Ascending aorta (tissue), 2 donors: ENCODE data around the gene CDAN1. TPM values are rescaled to one million over a fixed set of nuclear protein-coding genes. Genes with fewer than 3 reads are reported as not detected.

Experiments used
- DNase-seq, 2 donors: peaks; one replicate each; pipeline ENCODE4 v3.0.0-alpha.2; 2019; ENCODE audit warnings: low spot score in 2 of 2
- H3K27ac ChIP-seq, 2 donors: fragments of 200-600 bp; sonication (generic); one replicate each; pipeline ENCODE4 v1.5.1; 2016 to 2017; ENCODE audit warnings: mild to moderate bottlenecking in 1 of 2
- H3K27me3 ChIP-seq: fragments of 200-600 bp; sonication (generic); one replicate; pipeline ENCODE4 v1.5.1; 2017
- H3K36me3 ChIP-seq, 2 donors: fragments of 200-600 bp; sonication (generic); one replicate each; pipeline ENCODE4 v1.5.1; 2016
- H3K4me1 ChIP-seq, 2 donors: fragments of 200-600 bp; sonication (generic); one replicate each; pipeline ENCODE4 v1.5.1; 2016 to 2017; ENCODE audit warnings: mild to moderate bottlenecking in 1 of 2
- H3K4me3 ChIP-seq, 2 donors: fragments of 200-600 bp; sonication (generic); one replicate each; pipeline ENCODE4 v1.5.1; 2016 to 2017; ENCODE audit warnings: mild to moderate bottlenecking in 1 of 2
- H3K9me3 ChIP-seq, 2 donors: fragments of 200-600 bp; sonication (generic); one replicate each; pipeline ENCODE4 v1.5.1; 2016
- intact Hi-C: fragments of 100-400 bp; cut with DNase I; formaldehyde crosslinking; loops from one replicate; pipeline ENCODE4 v1.15.1; 2023
- total RNA-seq: library from RNA; depleted of rRNA; stranded (reverse); fragments of >200 nt; gene quantifications from one replicate; pipeline ENCODE4 v1.1.0, GENCODE V29; 2016
- TF ChIP-seq, protein P1 (sequence below), 3 experiments: fragments of 200-600 bp in 2 of 3; fragments of 450-650 bp in 1 of 3; sonication (generic) in 2 of 3; IDR thresholded peaks; one replicate each; pipeline ENCODE4 v1.5.1; 2016 to 2019; ENCODE audit warnings: antibody characterized with exemption in 3 of 3, mild to moderate bottlenecking in 1 of 3, moderate library complexity in 1 of 3

Gene CDAN1
- total RNA-seq, 1 donor from 2014 or later: 16.2 TPM

- peaks cover 9 to 20% of the 10 kb centered on the region in 2 donors for H3K4me1 ChIP-seq
- TF ChIP-seq, protein P1, sequence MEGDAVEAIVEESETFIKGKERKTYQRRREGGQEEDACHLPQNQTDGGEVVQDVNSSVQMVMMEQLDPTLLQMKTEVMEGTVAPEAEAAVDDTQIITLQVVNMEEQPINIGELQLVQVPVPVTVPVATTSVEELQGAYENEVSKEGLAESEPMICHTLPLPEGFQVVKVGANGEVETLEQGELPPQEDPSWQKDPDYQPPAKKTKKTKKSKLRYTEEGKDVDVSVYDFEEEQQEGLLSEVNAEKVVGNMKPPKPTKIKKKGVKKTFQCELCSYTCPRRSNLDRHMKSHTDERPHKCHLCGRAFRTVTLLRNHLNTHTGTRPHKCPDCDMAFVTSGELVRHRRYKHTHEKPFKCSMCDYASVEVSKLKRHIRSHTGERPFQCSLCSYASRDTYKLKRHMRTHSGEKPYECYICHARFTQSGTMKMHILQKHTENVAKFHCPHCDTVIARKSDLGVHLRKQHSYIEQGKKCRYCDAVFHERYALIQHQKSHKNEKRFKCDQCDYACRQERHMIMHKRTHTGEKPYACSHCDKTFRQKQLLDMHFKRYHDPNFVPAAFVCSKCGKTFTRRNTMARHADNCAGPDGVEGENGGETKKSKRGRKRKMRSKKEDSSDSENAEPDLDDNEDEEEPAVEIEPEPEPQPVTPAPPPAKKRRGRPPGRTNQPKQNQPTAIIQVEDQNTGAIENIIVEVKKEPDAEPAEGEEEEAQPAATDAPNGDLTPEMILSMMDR (IDR thresholded peaks at IDR 0.05): no peak
- H3K36me3 ChIP-seq: peaks cover 44 to 70% of the 10 kb centered on the region in 2 donors
- no peaks in the 10 kb centered on the region for H3K9me3 ChIP-seq
- no peak overlapping the region for H3K27ac ChIP-seq
- intact Hi-C loops: no loop called here
- H3K27me3 ChIP-seq: no peaks in the 10 kb centered on the region
- DNase-seq: no peak
- H3K4me3 ChIP-seq: no peak overlapping the region
Measured at GRCh38 chr15:42733027-42733426, 3.9 kb downstream of the CDAN1 start.

DNA sequence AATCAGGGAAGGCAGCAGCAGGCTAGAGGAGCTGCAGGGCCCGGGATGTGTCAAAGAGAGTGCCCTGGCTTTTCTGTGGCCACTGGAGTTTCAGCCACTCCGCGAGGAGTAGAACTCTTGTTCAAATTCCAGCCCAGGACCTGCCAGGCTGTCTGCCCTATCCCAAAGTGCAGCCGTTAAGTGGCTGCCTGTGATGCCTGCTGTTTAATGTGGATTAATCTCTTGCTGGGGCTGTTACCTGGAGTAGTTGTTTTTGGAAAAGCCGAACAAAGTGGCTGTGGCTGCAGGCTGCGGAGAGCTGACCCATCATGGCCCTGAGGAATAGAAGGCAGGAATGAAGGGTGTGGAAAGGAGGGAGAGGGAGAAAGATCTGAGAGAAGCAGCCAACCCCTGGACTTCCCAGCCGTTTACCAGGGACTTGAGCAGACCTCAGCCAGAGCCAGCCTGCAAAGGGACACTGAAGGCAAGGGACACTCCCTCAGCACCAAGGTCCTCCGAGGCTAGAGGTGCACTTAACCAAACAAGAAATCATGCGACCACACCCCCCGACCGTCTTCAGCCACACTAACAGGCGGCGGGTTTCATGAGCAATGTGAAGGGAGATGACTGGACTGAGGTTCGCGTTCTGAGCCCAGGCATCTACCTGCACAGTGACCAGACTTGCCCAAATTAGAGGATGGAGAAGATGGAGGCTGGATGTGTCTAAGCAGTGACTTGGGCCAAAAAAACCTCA, 4.7 kb downstream of the CDAN1 start:
- H3K36me3 ChIP-seq: peaks cover 51 to 78% of the 10 kb centered on the region in 2 donors
- peaks cover 9 to 15% of the 10 kb centered on the region in 2 donors for H3K4me1 ChIP-seq
- no peak for DNase-seq
- H3K4me3 ChIP-seq: no peak overlapping the region
- H3K27ac ChIP-seq: no peak overlapping the region
- no peaks in the 10 kb centered on the region for H3K9me3 ChIP-seq
- intact Hi-C loops: no loop called here
- no peaks in the 10 kb centered on the region for H3K27me3 ChIP-seq
- TF ChIP-seq, protein P1 (IDR thresholded peaks at IDR 0.05): no peak

- H3K4me1 ChIP-seq: peaks cover 9 to 14% of the 10 kb centered on the region in 2 donors
- no peak overlapping the region for H3K27ac ChIP-seq
- intact Hi-C loops: no loop called here
Measured at GRCh38 chr15:42731461-42731860, 5.5 kb downstream of the CDAN1 start.

DNA sequence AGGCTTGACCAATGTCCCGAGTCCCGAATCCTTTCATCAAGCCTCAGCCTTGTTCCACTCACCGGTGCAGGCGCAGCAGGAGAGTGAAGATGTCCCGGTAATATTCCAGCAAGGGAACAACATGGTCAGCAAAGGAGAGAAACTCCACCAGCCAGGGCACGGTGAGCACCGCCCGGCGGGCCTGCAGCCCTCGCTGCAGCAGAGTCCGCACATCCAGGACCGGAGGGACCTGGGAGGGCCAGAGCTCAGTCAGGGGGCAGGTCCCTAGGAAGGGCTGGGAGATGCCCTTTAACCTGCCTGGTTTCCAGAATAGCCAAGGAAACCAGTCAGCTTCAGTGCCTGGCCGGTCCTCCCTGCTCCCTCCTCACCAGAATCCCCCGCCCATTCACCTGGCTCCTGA, 6.4 kb downstream of the CDAN1 start:
- no peaks in the 10 kb centered on the region for H3K9me3 ChIP-seq
- peaks cover 65 to 94% of the 10 kb centered on the region in 2 donors for H3K36me3 ChIP-seq
- intact Hi-C loops: no loop called here
- H3K27ac ChIP-seq: no peak overlapping the region
- H3K4me3 ChIP-seq: no peak overlapping the region
- TF ChIP-seq, protein P1 (IDR thresholded peaks at IDR 0.05): no peak
- no peaks in the 10 kb centered on the region for H3K27me3 ChIP-seq
- peaks cover 4 to 7% of the 10 kb centered on the region in 2 donors for H3K4me1 ChIP-seq
- DNase-seq: no peak

More at GRCh38 chr15:42731461-42731860, 5.5 kb downstream of the CDAN1 start:
- no peaks in the 10 kb centered on the region for H3K9me3 ChIP-seq
- DNase-seq: no peak
- H3K4me3 ChIP-seq: no peak overlapping the region
- peaks cover 57 to 86% of the 10 kb centered on the region in 2 donors for H3K36me3 ChIP-seq
- TF ChIP-seq, protein P1 (IDR thresholded peaks at IDR 0.05): no peak
- no peaks in the 10 kb centered on the region for H3K27me3 ChIP-seq

GRCh38 chr15:42730135-42730534, 6.8 kb downstream of the CDAN1 start:
- Histone ChIP-seq H3K27ac (no peak overlapping the region), H3K27me3 (no peaks in the 10 kb centered on the region), H3K36me3 (peaks cover 68 to 95% of the 10 kb centered on the region in 2 donors), H3K4me1 (peaks cover 0 to 3% of the 10 kb centered on the region in 2 donors), H3K9me3 (no peaks in the 10 kb centered on the region), H3K4me3 (no peak overlapping the region)
- TF ChIP-seq, protein P1 (IDR thresholded peaks at IDR 0.05): no peak
- intact Hi-C loops: no loop called here
- DNase-seq: no peak
